Measurements from ENCODE around the gene LRBA.
"Not testable (repeated sequence)": the region's sequence is repeated elsewhere in the genome, so short reads cannot be mapped to it uniquely, and the experiment has no call there.

LRBA gene

DNA sequence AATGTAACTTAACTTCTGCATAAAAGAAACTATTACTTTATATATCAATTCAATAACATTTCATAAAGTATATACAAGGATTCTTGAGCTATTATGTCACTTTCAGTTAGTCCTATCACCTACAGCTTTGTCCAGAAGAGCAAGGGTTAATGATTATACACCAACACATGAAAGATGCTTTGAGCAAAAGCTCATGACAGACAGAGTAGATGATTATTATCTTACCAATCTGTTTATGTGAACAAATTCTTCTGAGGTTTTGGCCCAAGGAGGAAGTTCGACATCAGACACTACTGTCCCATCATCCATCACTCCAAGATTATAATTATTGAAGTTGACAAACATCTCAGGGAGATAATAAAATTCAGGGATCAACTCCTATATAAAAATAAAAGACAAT lies 599.9 kb downstream of the LRBA start:
- DNase-seq (ENCODE audit: low read depth), result no peak

- no peak for DNase-seq (ENCODE audit: low read depth)
Observed at GRCh38 chr4:150411520-150411919, 603.6 kb downstream of the LRBA start.

DNA sequence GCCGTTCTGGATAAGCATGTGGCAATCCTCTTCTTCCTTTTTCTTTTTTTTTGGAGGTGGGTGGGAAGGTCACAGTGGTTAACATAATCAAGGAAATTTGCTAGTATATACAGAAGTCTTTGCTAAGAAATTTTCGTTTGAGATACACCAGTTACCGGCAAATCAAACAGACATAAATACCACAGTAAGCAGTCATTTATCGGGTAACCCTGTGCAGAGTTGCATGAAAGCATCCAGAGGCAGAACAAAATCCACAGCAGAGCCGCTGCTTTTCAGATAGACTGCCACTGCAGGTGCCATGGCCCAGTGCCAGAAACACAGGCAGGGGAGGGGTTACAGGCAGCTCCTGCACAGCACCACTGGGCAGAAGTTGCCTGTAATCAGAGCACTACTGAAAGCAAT lies 612.2 kb downstream of the LRBA start:
- no peak for DNase-seq (ENCODE audit: low read depth)

GRCh38 chr4:150401083-150401687 lies 613.9 kb downstream of the LRBA start:
- DNase-seq (ENCODE audit: low read depth), result no peak

DNA sequence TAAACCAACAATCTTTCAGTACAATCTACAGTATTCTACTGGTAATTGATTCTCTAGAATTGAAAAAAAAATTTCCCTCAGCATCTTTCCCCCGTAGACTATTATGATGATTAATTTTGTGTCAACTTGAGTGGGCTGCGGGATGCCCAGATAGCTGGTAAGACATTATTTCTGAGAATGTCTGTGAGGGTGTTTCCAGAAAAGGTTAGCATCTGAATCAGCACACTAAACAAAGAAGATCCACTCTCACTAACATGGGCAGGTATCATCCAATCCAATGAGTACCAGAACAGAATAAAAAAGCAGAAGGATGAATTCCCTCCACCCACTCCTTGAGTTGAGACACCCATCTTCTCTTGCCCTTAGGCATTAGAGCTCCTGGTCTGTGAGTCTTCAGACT lies 619.2 kb downstream of the LRBA start:
- DNase-seq (ENCODE audit: low read depth), result no peak

DNA sequence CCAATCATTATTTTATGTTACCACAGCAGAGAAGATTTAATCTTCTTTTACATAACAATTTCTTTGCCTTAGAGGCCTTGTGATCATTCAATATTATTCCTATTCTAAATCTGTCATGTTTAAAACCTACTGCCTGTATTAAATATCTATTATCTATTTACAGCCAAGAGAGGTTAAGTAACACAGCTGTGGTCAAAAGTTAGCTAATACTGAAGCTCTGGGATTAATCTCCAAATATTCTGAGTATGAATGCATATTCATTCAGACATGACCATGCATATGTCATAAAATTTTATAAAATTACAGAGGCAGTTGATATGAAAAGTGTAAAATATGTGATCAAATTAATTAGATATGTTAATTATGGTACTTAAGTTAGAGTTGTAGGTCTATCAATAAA lies 621.0 kb downstream of the LRBA start:
- DNase-seq (ENCODE audit: low read depth), result no peak

GRCh38 chr4:150391052-150391451 lies 624.0 kb downstream of the LRBA start:
- no peak for DNase-seq (ENCODE audit: low read depth)

DNA sequence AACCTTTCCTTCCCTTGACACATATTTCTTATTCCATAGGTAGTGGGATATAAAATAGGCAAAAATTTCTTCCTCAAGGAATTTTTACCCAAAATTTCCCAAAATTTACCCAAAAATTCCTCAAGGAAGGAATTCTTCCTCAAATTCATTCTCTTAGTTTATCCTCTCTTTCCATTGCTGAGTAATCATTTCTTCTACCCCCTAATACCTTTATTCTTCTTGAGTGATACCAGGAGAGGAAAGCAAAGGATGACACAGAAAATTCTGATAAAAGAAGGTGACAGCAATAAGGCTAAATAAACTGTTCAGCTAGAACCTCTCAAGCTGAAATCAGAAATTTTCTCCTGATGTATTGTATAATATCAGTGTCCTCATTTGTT lies 624.6 kb downstream of the LRBA start:
- DNase-seq (ENCODE audit: low read depth), result no peak

GRCh38 chr4:150389896-150390530 lies 625.1 kb downstream of the LRBA start:
- DNase-seq (ENCODE audit: low read depth), result no peak

DNA sequence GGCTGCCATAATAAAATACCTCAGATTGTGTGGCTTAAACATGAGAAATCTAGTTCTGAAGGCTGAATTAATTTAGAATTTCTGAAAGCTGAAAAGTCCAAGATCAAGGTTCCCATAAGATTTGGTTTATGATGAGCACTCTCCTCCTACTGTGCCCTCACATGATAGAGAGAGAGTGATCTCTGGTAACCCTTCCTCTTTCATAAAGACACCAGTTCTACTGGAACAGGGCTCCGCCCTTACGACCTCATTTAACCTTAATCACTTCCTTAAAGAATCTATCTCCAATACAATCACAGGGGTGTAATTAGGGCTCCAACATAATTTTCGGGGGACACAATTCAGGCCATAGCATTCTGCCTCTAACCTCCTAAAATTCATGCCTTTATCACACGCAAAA lies 627.1 kb downstream of the LRBA start:
- DNase-seq (ENCODE audit: low read depth), result no peak

DNA sequence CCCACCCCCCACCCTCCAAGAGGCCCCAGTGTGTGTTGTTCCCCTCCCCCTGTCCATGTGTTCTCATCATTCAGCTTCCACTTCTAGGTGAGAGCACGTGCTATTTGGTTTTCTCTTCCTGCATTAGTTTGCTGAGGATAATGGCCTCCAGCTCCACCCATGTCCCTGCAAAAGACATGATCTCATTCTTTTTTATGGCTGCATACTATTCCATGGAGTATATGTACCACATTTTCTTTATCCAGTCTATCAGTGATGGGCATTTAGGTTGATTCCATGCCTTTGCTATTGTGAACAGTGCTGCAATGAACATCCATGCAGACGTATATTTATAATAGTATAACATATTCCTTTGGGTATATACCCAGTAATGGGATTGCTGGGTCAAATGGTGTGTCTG lies 628.7 kb downstream of the LRBA start:
- not testable (repeated sequence) for DNase-seq (ENCODE audit: low read depth)

GRCh38 chr4:150385606-150386005 lies 629.5 kb downstream of the LRBA start:
- no peak for DNase-seq (ENCODE audit: low read depth)

- no peak for DNase-seq (ENCODE audit: low read depth)
Observed at GRCh38 chr4:150384249-150384648, 630.8 kb downstream of the LRBA start.

GRCh38 chr4:150382028-150382427 lies 633.1 kb downstream of the LRBA start:
- no peak for DNase-seq (ENCODE audit: low read depth)

GRCh38 chr4:150381609-150382008 lies 633.5 kb downstream of the LRBA start:
- DNase-seq (ENCODE audit: low read depth), result no peak

DNA sequence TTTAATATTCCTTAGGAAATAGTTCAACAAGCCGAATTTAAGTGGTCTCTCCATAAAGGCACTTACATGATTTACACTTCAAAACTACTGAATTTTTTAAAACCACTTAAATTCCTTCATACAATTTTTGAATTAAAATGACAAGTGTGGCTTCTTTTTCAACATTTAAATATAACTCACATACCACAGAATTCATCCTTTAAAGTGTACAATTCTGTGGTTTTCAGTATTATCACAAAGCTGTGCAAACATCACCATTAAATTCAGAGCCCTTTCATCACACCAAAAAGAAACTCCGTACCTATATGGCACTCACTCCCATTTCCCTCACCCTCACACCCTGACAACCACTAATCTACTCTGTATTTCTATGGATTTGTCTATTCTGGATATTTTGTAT lies 634.0 kb downstream of the LRBA start:
- no peak for DNase-seq (ENCODE audit: low read depth)

- no peak for DNase-seq (ENCODE audit: low read depth)
Observed at GRCh38 chr4:150379454-150379853, 635.6 kb downstream of the LRBA start.

- DNase-seq (ENCODE audit: low read depth), result no peak
Observed at GRCh38 chr4:150375025-150375424, 640.1 kb downstream of the LRBA start.

GRCh38 chr4:150371869-150372268 lies 643.2 kb downstream of the LRBA start:
- DNase-seq (ENCODE audit: low read depth), result no peak

DNA sequence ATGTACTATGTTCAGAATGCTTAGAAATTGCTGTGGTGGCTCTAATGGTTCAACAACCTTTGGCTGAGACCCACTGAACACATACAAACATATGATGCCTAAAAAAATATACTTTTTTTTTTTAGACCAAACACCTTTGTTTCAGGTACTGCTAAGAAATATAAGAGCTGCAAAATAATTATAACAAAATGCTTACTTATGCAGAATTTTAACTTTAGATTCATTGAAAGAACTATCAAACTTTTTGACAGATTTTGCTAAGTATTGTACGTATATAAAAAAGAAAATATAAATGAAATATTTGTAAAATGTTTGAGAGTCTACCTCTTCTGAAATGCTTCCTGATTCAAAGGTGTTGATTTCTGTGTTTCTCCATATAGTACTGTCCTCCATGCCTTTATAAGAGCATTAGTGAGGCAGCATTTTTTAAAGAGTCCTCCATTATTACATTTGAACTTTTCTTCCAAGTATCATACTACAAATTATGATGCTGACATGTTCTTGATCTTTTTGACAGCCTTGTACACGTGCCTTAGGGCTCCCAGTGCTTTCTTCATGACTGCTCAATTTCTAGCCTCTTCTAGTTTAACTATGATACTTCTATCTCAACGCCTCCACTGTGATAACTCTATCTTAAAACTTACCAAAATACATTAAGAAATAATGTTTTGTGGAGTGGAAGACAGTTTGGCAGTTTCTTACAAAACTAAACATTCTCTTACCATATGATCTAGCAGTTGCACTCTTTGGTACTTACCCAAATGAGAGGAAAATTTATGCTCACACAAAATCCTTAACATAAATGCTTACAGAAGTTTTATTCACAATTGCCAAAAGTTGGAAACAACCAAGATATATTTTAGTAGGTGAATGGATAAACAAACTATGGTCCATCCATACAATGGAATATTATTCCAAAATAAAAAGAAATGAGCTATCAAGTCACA lies 645.4 kb downstream of the LRBA start:
- DNase-seq (ENCODE audit: low read depth), result no peak

GRCh38 chr4:150368667-150369066 lies 646.4 kb downstream of the LRBA start:
- no peak for DNase-seq (ENCODE audit: low read depth)

GRCh38 chr4:150367326-150367725 lies 647.8 kb downstream of the LRBA start:
- no peak for DNase-seq (ENCODE audit: low read depth)

GRCh38 chr4:150366487-150366999 lies 648.5 kb downstream of the LRBA start:
- DNase-seq (ENCODE audit: low read depth), result no peak

All from CMK (cell line).